AG04450 (cell line): ENCODE data around the gene NLGN1. TPM values are rescaled to one million over a fixed set of nuclear protein-coding genes. Genes with fewer than 3 reads are reported as not detected.

ENCODE experiments used
- CTCF ChIA-PET: fragments of 300-600, 350-600 bp; formaldehyde crosslinking; extraction: SDS; loops from one replicate; lab custom pipeline; 2022; ENCODE audit warnings: antibody characterized with exemption, inconsistent platforms; lab: Charles Lee
- POLR2A ChIA-PET: fragments of 350-600 bp; formaldehyde crosslinking; extraction: SDS; loops from one replicate; lab custom pipeline; 2021; ENCODE audit warnings: antibody characterized with exemption, inconsistent platforms; lab: Yijun Ruan, JAX
- DNase-seq: peaks from one replicate; pipeline ENCODE4 v3.0.0-alpha.2; 2011; ENCODE audit warnings: low read depth, low spot score
- H3K27ac ChIP-seq: one replicate; pipeline ENCODE4 v1.5.1; 2012; ENCODE audit warnings: low read depth, low read length, control low read depth
- H3K27me3 ChIP-seq: one replicate; pipeline ENCODE4 v1.6.0; 2012; ENCODE audit warnings: low read length; ENCODE audit not compliant: control insufficient read depth, insufficient read depth
- H3K4me3 ChIP-seq: 2 replicates; pipeline ENCODE4 v1.5.1; 2011; ENCODE audit warnings: mild to moderate bottlenecking, low read depth, low read length, control low read depth
- H3K9me3 ChIP-seq: 2 replicates; pipeline ENCODE4 v1.5.1; 2012; ENCODE audit warnings: low read length; ENCODE audit not compliant: control insufficient read depth, insufficient read depth
- polyA plus RNA-seq: library from polyadenylated mRNA; depleted of rRNA; stranded (reverse); fragments of >200 nt; gene quantifications from 2 replicates; pipeline ENCODE4 v1.2.3, GENCODE V29; 2011
- TF ChIP-seq, protein P1 (sequence below): IDR thresholded peaks from 2 replicates; pipeline ENCODE4 v1.5.1; 2011; ENCODE audit warnings: low read depth, low read length, control low read depth, inconsistent platforms

Gene NLGN1
- polyA plus RNA-seq, 1 experiment = 1.7 TPM

DNA sequence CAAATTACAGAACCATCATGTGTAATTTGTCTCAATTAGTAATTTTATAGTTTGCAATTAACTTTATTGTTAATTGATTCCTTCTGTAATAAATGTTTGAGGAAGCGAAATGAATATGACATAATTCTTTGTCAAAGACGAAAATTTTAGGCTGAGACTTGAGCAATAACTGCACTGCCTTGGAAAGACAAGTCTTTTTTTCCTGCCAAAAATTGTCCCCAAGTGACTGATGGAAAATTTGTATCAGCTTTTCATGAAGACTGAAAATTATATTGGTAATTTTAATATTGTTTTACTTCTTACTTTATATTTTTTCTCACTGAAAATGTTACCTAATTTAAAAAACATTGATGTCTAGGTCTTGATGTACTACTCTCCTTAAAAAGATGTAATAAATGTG is 622.6 kb downstream of the NLGN1 start:
- Histone ChIP-seq H3K4me3 (no peak overlapping the region), H3K27me3 (no peaks in the 10 kb centered on the region), H3K9me3 (no peaks in the 10 kb centered on the region), H3K27ac (no peak overlapping the region)
- TF ChIP-seq, protein P1, sequence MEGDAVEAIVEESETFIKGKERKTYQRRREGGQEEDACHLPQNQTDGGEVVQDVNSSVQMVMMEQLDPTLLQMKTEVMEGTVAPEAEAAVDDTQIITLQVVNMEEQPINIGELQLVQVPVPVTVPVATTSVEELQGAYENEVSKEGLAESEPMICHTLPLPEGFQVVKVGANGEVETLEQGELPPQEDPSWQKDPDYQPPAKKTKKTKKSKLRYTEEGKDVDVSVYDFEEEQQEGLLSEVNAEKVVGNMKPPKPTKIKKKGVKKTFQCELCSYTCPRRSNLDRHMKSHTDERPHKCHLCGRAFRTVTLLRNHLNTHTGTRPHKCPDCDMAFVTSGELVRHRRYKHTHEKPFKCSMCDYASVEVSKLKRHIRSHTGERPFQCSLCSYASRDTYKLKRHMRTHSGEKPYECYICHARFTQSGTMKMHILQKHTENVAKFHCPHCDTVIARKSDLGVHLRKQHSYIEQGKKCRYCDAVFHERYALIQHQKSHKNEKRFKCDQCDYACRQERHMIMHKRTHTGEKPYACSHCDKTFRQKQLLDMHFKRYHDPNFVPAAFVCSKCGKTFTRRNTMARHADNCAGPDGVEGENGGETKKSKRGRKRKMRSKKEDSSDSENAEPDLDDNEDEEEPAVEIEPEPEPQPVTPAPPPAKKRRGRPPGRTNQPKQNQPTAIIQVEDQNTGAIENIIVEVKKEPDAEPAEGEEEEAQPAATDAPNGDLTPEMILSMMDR = no peak
- no peak for DNase-seq
- ChIA-PET POLR2A (no interaction called here), CTCF (no interaction called here)

DNA sequence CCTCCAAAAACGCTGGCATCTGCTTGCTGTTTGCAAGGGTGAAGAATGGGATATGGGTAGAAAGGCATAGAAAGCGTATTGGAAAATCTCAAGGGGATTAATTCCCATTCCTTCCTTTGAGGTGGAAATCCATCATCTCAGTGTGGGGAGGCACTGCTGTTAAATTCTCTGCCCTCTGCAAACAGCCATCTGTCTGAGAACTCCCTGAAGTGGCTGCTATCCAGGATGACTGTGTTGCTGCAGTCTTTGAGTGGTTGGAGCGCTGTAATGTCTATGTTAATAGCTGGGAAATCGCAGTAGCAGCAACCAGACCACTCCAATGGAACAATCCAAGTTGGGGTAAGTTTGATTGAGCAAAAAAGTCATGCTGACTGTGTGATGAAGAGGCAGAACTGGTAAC is 625.9 kb downstream of the NLGN1 start:
- CTCF ChIA-PET = no interaction called here
- no peak overlapping the region for H3K27ac ChIP-seq
- no peak for DNase-seq

DNA sequence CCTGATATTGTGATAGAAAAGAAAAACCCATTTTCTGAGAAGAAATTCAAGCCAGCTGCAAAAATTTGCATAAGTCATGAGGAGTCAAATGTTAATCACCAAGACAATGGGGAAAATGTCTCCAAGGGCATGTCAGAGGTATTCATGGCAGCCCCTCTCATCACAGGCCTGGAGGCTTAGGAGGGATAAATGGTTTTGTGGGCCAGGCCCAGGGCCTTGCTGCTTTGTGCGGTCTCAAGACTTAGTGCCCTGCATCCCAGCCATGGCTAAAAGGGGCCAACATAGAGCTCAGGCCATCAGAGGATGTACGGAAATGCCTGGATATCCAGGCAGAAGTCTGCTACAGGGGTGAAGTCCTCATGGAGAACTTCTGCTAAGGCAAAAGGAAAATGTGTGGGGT is 631.1 kb downstream of the NLGN1 start:
- POLR2A ChIA-PET = no interaction called here
- Histone ChIP-seq H3K9me3 (no peaks in the 10 kb centered on the region; the same call in 1 of the 2 replicates), H3K27ac (no peak overlapping the region), H3K27me3 (no peaks in the 10 kb centered on the region), H3K4me3 (no peak overlapping the region)
- TF ChIP-seq, protein P1 = no peak
- CTCF ChIA-PET = no interaction called here
- no peak for DNase-seq

More for the DNA sequence above, 625.9 kb downstream of the NLGN1 start:
- Histone ChIP-seq H3K9me3 (no peaks in the 10 kb centered on the region), H3K27me3 (no peaks in the 10 kb centered on the region), H3K4me3 (no peak overlapping the region)
- POLR2A ChIA-PET = no interaction called here
- TF ChIP-seq, protein P1 = no peak

DNA sequence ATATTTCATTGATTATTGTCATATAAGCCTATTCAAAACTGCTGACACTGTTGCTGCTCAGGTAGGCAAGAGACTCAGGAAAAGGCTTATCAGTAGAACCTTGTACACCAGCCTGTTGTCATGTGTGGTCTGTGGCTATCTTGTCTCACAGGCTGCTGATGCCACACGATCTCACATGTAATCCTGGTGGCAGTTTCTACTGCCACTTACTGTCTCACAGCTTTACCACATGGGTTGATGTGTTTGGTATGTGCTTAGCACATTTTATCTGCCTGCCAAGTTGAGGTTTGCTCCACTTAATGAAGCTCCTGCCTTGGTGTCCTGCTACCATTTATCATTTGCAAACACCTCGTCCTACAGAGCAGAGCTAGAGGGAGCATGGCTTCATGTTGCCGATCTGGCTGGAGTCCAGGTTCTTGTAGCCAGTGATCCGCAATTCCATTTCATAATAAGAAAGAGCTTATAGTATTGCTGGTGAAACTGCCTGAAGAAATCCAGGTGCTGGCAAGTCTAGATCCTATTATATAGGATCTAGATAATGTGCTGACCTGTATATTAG is 637.9 kb downstream of the NLGN1 start:
- no peak overlapping the region for H3K27ac ChIP-seq
- ChIA-PET CTCF (no interaction called here), POLR2A (no interaction called here)
- no peaks in the 10 kb centered on the region for H3K9me3 ChIP-seq
- no peaks in the 10 kb centered on the region for H3K27me3 ChIP-seq
- no peak overlapping the region for H3K4me3 ChIP-seq
- TF ChIP-seq, protein P1 = no peak
- no peak for DNase-seq

DNA sequence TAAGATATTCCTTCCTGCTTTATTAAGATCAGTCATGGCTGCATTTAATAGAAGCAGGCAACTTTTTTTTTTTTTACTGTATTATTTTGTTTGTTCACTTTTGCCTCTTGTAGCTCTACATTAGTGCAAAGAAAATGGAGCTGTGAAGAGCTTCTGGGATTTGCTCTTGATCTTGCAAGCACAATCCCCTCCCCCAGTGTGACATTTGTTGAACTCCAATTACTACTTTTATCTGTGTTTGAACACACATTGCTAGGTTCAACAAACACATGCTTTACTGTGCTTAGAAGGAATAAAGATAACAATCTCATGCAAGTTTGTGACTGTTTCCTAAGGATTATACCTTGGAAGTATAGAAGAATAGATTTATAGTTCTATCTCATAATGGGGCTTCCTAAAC is 648.8 kb downstream of the NLGN1 start:
- CTCF ChIA-PET = no interaction called here
- TF ChIP-seq, protein P1 = no peak

More for the DNA sequence above, 648.8 kb downstream of the NLGN1 start:
- Histone ChIP-seq H3K27ac (no peak overlapping the region), H3K4me3 (no peak overlapping the region), H3K27me3 (no peaks in the 10 kb centered on the region), H3K9me3 (no peaks in the 10 kb centered on the region)
- POLR2A ChIA-PET = no interaction called here
- no peak for DNase-seq
